ENCODE results near the gene GARIN5A.

GRCh38 chr19:50494186-50495019 is 17.8 kb upstream of the GARIN5A start:
- TF ChIP-seq CTCF (IDR thresholded peaks at IDR 0.05): no peak
- no peak for TF ChIP-seq POLR2A (IDR thresholded peaks at IDR 0.05)
